Breast epithelium (tissue), 4 donors: Measurements from ENCODE around the gene LPCAT2. TPM values are rescaled to one million over a fixed set of nuclear protein-coding genes. Genes with fewer than 3 reads are reported as not detected.

Source experiments
- DNase-seq, 2 donors: peaks; one replicate each; pipeline ENCODE4 v3.0.0-alpha.2; 2019; ENCODE audit warnings: low spot score in 2 of 2
- H3K27ac ChIP-seq, 2 donors: fragments of 200-600 bp; sonication (generic) in 1 of 2; one replicate each; pipeline ENCODE4 v1.5.1; 2016 to 2019; ENCODE audit warnings: mild to moderate bottlenecking in 1 of 2
- H3K27me3 ChIP-seq, 2 donors: fragments of 200-600 bp; sonication (generic) in 1 of 2; one replicate each; pipeline versions ENCODE4 v1.5.1 to v1.6.0; 2017 to 2019; ENCODE audit warnings: control low read depth in 1 of 2, mild to moderate bottlenecking in 1 of 2
- H3K36me3 ChIP-seq: fragments of 200-600 bp; one replicate; pipeline ENCODE4 v1.5.1; 2019
- H3K4me1 ChIP-seq, 2 donors: fragments of 200-600 bp; sonication (generic); one replicate each; pipeline ENCODE4 v1.5.1; 2016 to 2019; ENCODE audit warnings: control low read depth in 1 of 2
- H3K4me3 ChIP-seq, 3 donors: fragments of 200-600 bp; sonication (generic); 1 replicate in 2 of 3; 2 replicates in 1 of 3; pipeline ENCODE4 v1.5.1; 2016 to 2019; ENCODE audit warnings: mild to moderate bottlenecking in 3 of 3, moderate library complexity in 2 of 3
- H3K9me3 ChIP-seq, 2 donors: fragments of 200-600 bp; sonication (generic) in 1 of 2; one replicate each; pipeline ENCODE4 v1.5.1; 2016 to 2019; ENCODE audit warnings: control low read depth in 1 of 2
- CTCF ChIP-seq, 3 donors: fragments of 450-650 bp; IDR thresholded peaks; one replicate each; pipeline ENCODE4 v1.5.1; 2016 to 2017; ENCODE audit warnings: antibody characterized with exemption in 3 of 3, mild to moderate bottlenecking in 3 of 3, moderate library complexity in 3 of 3
- POLR2A ChIP-seq: fragments of 450-650 bp; IDR thresholded peaks from one replicate; pipeline ENCODE4 v1.6.1; 2016; ENCODE audit warnings: antibody characterized with exemption, mild to moderate bottlenecking, moderate library complexity
- POLR2AphosphoS5 ChIP-seq, 3 donors: sonication (generic); formaldehyde crosslinking; IDR thresholded peaks; one replicate each; pipeline ENCODE4 v1.6.1; 2017; ENCODE audit warnings: antibody characterized with exemption in 3 of 3
- intact Hi-C: fragments of 100-400 bp; cut with DNase I; formaldehyde crosslinking; loops from one replicate; pipeline ENCODE4 v1.15.1; 2023; ENCODE audit warnings: low total_unique reads
- total RNA-seq, 3 donors: library from RNA; depleted of rRNA; stranded (reverse); fragments of >200 nt; gene quantifications; one replicate each; pipeline ENCODE4 v1.1.0, GENCODE V29; 2016

Gene LPCAT2
- total RNA-seq, 3 donors from 2014 or later = 12.3 to 35.9 (median 24.3) TPM

GRCh38 chr16:55481023-55481422 is 27.8 kb upstream of the LPCAT2 start:
- Histone ChIP-seq H3K36me3 (no peaks in the 10 kb centered on the region), H3K4me3 (peak overlapping the region; percentile 55 to 90 (median 77)), H3K4me1 (peaks cover 0 to 8% of the 10 kb centered on the region in 2 donors), H3K27me3 (peaks cover 0 to 4% of the 10 kb centered on the region in 2 donors), H3K27ac (peak overlapping the region; percentile 86 to 98), H3K9me3 (no peaks in the 10 kb centered on the region)
- intact Hi-C loops = no loop called here
- DNase-seq = no peak
- no peak for TF ChIP-seq POLR2A
- no peak for TF ChIP-seq CTCF (IDR thresholded peaks at IDR 0.05)
- TF ChIP-seq POLR2AphosphoS5 (IDR thresholded peaks at IDR 0.05) = no peak

GRCh38 chr16:55482056-55482455 is 26.8 kb upstream of the LPCAT2 start:
- intact Hi-C loops = no loop called here
- H3K4me3 ChIP-seq = peak overlapping the region; percentile 55 to 90 (median 77)
- H3K9me3 ChIP-seq = no peaks in the 10 kb centered on the region
- no peaks in the 10 kb centered on the region for H3K36me3 ChIP-seq
- peaks cover 0 to 8% of the 10 kb centered on the region in 2 donors for H3K4me1 ChIP-seq
- H3K27me3 ChIP-seq = peaks cover 0 to 4% of the 10 kb centered on the region in 2 donors
- TF ChIP-seq POLR2A = no peak
- TF ChIP-seq CTCF (IDR thresholded peaks at IDR 0.05) = no peak
- TF ChIP-seq POLR2AphosphoS5 (IDR thresholded peaks at IDR 0.05) = no peak
- no peak for DNase-seq
- peak overlapping the region; percentile 86 to 87 for H3K27ac ChIP-seq

GRCh38 chr16:55487048-55487803 is 21.6 kb upstream of the LPCAT2 start:
- H3K36me3 ChIP-seq = no peaks in the 10 kb centered on the region
- DNase-seq = no peak

GRCh38 chr16:55488306-55488705 is 20.6 kb upstream of the LPCAT2 start:
- Histone ChIP-seq H3K4me3 (peak overlapping the region in 1 of 3 donors; percentile 40), H3K36me3 (no peaks in the 10 kb centered on the region), H3K27ac (peak overlapping the region; percentile 73 to 91), H3K27me3 (no peaks in the 10 kb centered on the region), H3K9me3 (no peaks in the 10 kb centered on the region), H3K4me1 (peaks cover 0 to 10% of the 10 kb centered on the region in 2 donors)
- no peak for DNase-seq
- intact Hi-C loops = no loop called here
- TF ChIP-seq CTCF (IDR thresholded peaks at IDR 0.05) = no peak
- TF ChIP-seq POLR2AphosphoS5 (IDR thresholded peaks at IDR 0.05) = no peak
- TF ChIP-seq POLR2A = no peak

More at GRCh38 chr16:55487048-55487803, 21.6 kb upstream of the LPCAT2 start:
- Histone ChIP-seq H3K4me3 (peak overlapping the region in 1 of 3 donors; percentile 40), H3K4me1 (peaks cover 0 to 10% of the 10 kb centered on the region in 2 donors), H3K27ac (peak overlapping the region; percentile 86 to 91), H3K9me3 (no peaks in the 10 kb centered on the region), H3K27me3 (no peaks in the 10 kb centered on the region)
- TF ChIP-seq POLR2A (no peak), CTCF (IDR thresholded peaks at IDR 0.05) (no peak), POLR2AphosphoS5 (IDR thresholded peaks at IDR 0.05) (peak; percentile 34 to 97 (median 62))
- intact Hi-C loops = no loop called here
